Measurements from ENCODE around the gene MME.

Gene MME

DNA sequence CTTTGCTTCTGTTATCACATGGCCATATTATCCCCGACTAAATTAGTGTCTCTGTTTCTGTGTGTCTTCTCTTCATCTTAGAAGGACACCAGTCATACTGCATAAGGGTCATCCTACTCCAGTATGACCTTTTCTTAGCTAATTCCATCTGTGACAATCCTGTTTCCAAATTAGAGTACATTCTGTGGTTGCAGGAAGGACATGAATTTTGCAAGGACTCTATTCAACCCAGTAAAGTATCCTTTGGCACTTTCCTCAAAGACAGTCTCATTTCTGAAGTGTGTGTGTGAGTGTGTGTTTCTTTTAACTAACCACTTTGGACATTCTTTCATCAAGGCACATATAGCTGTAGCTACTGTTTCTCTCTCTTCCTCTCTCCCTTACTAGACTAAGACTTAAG is 15.2 kb upstream of the MME start:
- TF ChIP-seq FOXM1 (IDR thresholded peaks at IDR 0.05; ENCODE audit: borderline replicate concordance, low read depth) (no peak), YY1 (IDR thresholded peaks at IDR 0.05; ENCODE audit: low read depth) (no peak), TCF12 (IDR thresholded peaks at IDR 0.05; ENCODE audit: low read depth) (no peak), EGR1 (IDR thresholded peaks at IDR 0.05) (no peak), RAD21 (IDR thresholded peaks at IDR 0.05; ENCODE audit: low read depth) (no peak), TEAD4 (IDR thresholded peaks at IDR 0.05) (no peak), CREB1 (IDR thresholded peaks at IDR 0.05; ENCODE audit: low read depth) (no peak), NFIC (IDR thresholded peaks at IDR 0.05) (no peak), TAF1 (IDR thresholded peaks at IDR 0.05; ENCODE audit: low read depth) (no peak), CEBPB (IDR thresholded peaks at IDR 0.05) (no peak), EP300 (IDR thresholded peaks at IDR 0.05; ENCODE audit: borderline replicate concordance) (no peak)
- TF ChIP-seq, protein P1, sequence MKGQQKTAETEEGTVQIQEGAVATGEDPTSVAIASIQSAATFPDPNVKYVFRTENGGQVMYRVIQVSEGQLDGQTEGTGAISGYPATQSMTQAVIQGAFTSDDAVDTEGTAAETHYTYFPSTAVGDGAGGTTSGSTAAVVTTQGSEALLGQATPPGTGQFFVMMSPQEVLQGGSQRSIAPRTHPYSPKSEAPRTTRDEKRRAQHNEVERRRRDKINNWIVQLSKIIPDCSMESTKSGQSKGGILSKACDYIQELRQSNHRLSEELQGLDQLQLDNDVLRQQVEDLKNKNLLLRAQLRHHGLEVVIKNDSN (IDR thresholded peaks at IDR 0.05) = no peak
- TF ChIP-seq, protein P2, sequence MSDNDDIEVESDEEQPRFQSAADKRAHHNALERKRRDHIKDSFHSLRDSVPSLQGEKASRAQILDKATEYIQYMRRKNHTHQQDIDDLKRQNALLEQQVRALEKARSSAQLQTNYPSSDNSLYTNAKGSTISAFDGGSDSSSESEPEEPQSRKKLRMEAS (IDR thresholded peaks at IDR 0.05) = no peak

DNA sequence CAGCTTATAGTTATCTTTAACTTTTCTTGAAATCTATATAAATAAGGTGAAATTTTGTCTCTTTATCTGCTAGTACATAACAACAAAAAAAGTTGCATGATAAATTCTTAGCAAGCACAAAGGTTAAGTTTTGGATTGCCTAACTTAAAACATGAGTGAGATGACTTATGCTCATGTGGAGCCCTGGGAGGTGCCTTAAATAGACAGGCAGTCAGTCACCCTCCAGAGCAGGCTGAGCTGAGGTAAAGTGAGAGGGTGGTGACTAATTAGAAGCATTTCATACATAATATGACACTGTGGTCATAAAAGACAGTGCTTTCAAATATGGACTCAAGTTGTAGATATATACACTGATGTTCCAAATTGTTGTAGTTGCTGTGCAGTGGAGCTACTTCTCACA is 14.6 kb upstream of the MME start:
- TF ChIP-seq TAF1 (IDR thresholded peaks at IDR 0.05; ENCODE audit: low read depth) (no peak), YY1 (IDR thresholded peaks at IDR 0.05; ENCODE audit: low read depth) (no peak), TCF12 (IDR thresholded peaks at IDR 0.05; ENCODE audit: low read depth) (no peak), FOXM1 (IDR thresholded peaks at IDR 0.05; ENCODE audit: borderline replicate concordance, low read depth) (no peak), EP300 (IDR thresholded peaks at IDR 0.05; ENCODE audit: borderline replicate concordance) (no peak), RAD21 (IDR thresholded peaks at IDR 0.05; ENCODE audit: low read depth) (no peak), NFIC (IDR thresholded peaks at IDR 0.05) (no peak), CEBPB (IDR thresholded peaks at IDR 0.05) (no peak), EGR1 (IDR thresholded peaks at IDR 0.05) (no peak), ZBTB7A (IDR thresholded peaks at IDR 0.05; ENCODE audit: low read depth) (no peak), CREB1 (IDR thresholded peaks at IDR 0.05; ENCODE audit: low read depth) (no peak)
- TF ChIP-seq, protein P2 (IDR thresholded peaks at IDR 0.05) = no peak
- TF ChIP-seq, protein P1 (IDR thresholded peaks at IDR 0.05) = no peak

DNA sequence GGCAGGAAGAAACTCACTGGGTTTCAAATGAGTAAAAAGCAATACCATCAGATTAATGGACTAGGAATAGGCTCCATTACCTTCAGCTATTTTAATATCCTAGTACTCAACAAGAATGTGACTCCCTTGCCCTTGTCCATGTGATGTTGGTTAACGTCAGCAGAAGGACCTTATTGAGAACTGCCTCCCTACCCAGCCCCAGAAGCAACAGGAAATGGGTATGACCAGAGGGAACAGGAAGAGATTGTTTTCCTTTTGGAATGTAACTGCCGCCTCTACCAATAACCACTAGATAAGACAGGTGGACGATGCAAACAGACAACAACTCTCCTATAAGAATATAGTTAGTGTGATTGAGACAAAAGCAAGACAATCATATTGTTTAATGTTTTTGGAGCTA is 10.4 kb upstream of the MME start:
- TF ChIP-seq CREB1 (IDR thresholded peaks at IDR 0.05; ENCODE audit: low read depth) (no peak), FOXM1 (IDR thresholded peaks at IDR 0.05; ENCODE audit: borderline replicate concordance, low read depth) (no peak), EP300 (IDR thresholded peaks at IDR 0.05; ENCODE audit: borderline replicate concordance) (no peak), RAD21 (IDR thresholded peaks at IDR 0.05; ENCODE audit: low read depth) (no peak), YY1 (IDR thresholded peaks at IDR 0.05; ENCODE audit: low read depth) (no peak)
- TF ChIP-seq, protein P2 (IDR thresholded peaks at IDR 0.05) = no peak
- TF ChIP-seq, protein P3, sequence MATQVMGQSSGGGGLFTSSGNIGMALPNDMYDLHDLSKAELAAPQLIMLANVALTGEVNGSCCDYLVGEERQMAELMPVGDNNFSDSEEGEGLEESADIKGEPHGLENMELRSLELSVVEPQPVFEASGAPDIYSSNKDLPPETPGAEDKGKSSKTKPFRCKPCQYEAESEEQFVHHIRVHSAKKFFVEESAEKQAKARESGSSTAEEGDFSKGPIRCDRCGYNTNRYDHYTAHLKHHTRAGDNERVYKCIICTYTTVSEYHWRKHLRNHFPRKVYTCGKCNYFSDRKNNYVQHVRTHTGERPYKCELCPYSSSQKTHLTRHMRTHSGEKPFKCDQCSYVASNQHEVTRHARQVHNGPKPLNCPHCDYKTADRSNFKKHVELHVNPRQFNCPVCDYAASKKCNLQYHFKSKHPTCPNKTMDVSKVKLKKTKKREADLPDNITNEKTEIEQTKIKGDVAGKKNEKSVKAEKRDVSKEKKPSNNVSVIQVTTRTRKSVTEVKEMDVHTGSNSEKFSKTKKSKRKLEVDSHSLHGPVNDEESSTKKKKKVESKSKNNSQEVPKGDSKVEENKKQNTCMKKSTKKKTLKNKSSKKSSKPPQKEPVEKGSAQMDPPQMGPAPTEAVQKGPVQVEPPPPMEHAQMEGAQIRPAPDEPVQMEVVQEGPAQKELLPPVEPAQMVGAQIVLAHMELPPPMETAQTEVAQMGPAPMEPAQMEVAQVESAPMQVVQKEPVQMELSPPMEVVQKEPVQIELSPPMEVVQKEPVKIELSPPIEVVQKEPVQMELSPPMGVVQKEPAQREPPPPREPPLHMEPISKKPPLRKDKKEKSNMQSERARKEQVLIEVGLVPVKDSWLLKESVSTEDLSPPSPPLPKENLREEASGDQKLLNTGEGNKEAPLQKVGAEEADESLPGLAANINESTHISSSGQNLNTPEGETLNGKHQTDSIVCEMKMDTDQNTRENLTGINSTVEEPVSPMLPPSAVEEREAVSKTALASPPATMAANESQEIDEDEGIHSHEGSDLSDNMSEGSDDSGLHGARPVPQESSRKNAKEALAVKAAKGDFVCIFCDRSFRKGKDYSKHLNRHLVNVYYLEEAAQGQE (IDR thresholded peaks at IDR 0.05; ENCODE audit: low read depth) = no peak

DNA sequence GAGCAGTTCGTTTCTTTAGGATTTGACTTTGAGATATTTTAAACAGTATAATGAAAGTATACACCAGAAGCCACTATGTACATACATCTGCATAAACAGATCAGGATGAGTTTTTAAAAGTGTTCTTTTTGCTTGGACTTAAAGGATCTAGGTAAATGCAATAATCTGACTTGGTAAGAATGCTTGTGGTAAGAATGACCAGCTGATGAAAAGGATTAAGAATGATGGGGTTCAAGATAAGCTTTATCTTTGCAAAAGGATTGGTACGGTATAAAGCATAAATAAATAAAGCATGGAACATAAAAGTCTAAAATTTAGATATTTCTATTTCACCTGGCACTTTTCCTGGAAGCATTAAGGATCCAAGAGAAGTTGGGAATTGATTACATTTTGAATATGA is 9.8 kb upstream of the MME start:
- TF ChIP-seq NFIC (IDR thresholded peaks at IDR 0.05) = no peak
- TF ChIP-seq, protein P1 (IDR thresholded peaks at IDR 0.05) = no peak
- no peak for TF ChIP-seq CREB1 (IDR thresholded peaks at IDR 0.05; ENCODE audit: low read depth)
- TF ChIP-seq, protein P2 (IDR thresholded peaks at IDR 0.05) = no peak
- no peak for TF ChIP-seq TCF12 (IDR thresholded peaks at IDR 0.05; ENCODE audit: low read depth)

DNA sequence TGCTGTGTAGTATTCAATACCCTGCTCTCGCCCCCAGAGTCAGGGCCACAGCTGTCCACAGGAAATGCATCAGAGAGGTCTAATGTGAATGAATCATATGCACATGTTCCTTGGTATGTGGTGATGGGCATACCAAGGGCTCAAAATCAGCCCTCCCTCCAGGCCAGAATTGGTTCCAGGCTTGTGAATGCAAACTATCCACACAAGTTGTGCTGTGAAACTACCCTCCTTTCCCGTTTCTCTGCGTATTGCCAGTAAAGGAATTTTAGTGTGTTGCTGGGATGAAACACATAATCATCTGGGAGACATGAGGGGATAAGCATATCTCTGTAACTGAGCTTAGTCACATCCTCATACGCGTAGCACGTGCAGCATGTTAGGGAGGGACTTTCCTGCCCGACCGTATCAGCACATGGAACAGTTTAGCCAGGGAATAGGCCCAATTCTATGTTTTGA is 9.2 kb upstream of the MME start:
- TF ChIP-seq, protein P1 (IDR thresholded peaks at IDR 0.05) = no peak
- no peak for TF ChIP-seq CEBPB (IDR thresholded peaks at IDR 0.05)
- no peak for TF ChIP-seq EGR1 (IDR thresholded peaks at IDR 0.05)
- TF ChIP-seq TCF12 (IDR thresholded peaks at IDR 0.05; ENCODE audit: low read depth) = no peak
- no peak for TF ChIP-seq EP300 (IDR thresholded peaks at IDR 0.05; ENCODE audit: borderline replicate concordance)
- TF ChIP-seq, protein P2 (IDR thresholded peaks at IDR 0.05) = no peak
- TF ChIP-seq NFIC (IDR thresholded peaks at IDR 0.05) = no peak
- no peak for TF ChIP-seq TEAD4 (IDR thresholded peaks at IDR 0.05)
- TF ChIP-seq CREB1 (IDR thresholded peaks at IDR 0.05; ENCODE audit: low read depth) = no peak
- TF ChIP-seq TAF1 (IDR thresholded peaks at IDR 0.05; ENCODE audit: low read depth) = no peak
- no peak for TF ChIP-seq YY1 (IDR thresholded peaks at IDR 0.05; ENCODE audit: low read depth)
- TF ChIP-seq RAD21 (IDR thresholded peaks at IDR 0.05; ENCODE audit: low read depth) = no peak
- TF ChIP-seq ZBTB7A (IDR thresholded peaks at IDR 0.05; ENCODE audit: low read depth) = no peak
- TF ChIP-seq FOXM1 (IDR thresholded peaks at IDR 0.05; ENCODE audit: borderline replicate concordance, low read depth) = no peak
- TF ChIP-seq, protein P3 (IDR thresholded peaks at IDR 0.05; ENCODE audit: low read depth) = no peak

Data from Ishikawa (cell line).